Vagina (tissue), 2 donors: ENCODE data around the gene NUCKS1. TPM values are rescaled to one million over a fixed set of nuclear protein-coding genes. Genes with fewer than 3 reads are reported as not detected.
"Not testable (repeated sequence)": the region's sequence is repeated elsewhere in the genome, so short reads cannot be mapped to it uniquely, and the experiment has no call there.

ENCODE experiments used
- DNase-seq, 2 donors: peaks; one replicate each; pipeline ENCODE4 v3.0.0-alpha.2; 2017; ENCODE audit errors: extremely low spot score in 2 of 2
- H3K27ac ChIP-seq: fragments of 200-600 bp; sonication (generic); one replicate; pipeline ENCODE4 v1.5.1; 2019
- H3K27me3 ChIP-seq: fragments of 200-600 bp; sonication (generic); one replicate; pipeline ENCODE4 v1.5.1; 2019
- H3K36me3 ChIP-seq, 2 donors: fragments of 200-600 bp; sonication (generic); one replicate each; pipeline ENCODE4 v1.5.1; 2017 to 2019
- H3K4me1 ChIP-seq: fragments of 200-600 bp; sonication (generic); one replicate; pipeline ENCODE4 v1.5.1; 2019
- H3K4me3 ChIP-seq, 2 donors: fragments of 200-600 bp; sonication (generic); 1 replicate in 1 of 2; 2 replicates in 1 of 2; pipeline ENCODE4 v1.5.1; 2016 to 2019
- H3K9me3 ChIP-seq: fragments of 200-600 bp; sonication (generic); one replicate; pipeline ENCODE4 v1.5.1; 2019
- POLR2A ChIP-seq, 2 donors: fragments of 450-650 bp; IDR thresholded peaks; one replicate each; pipeline ENCODE4 v1.6.1; 2017; ENCODE audit warnings: antibody characterized with exemption in 2 of 2, mild to moderate bottlenecking in 2 of 2, moderate library complexity in 2 of 2
- POLR2AphosphoS5 ChIP-seq, 2 donors: sonication (generic); formaldehyde crosslinking; IDR thresholded peaks; one replicate each; pipeline ENCODE4 v1.9.0; 2017; ENCODE audit warnings: antibody characterized with exemption in 2 of 2, mild to moderate bottlenecking in 2 of 2, low read depth in 1 of 2; ENCODE audit not compliant: insufficient read depth in 1 of 2
- intact Hi-C: fragments of 100-400 bp; cut with DNase I; formaldehyde crosslinking; loops from one replicate; pipeline ENCODE4 v1.15.1; 2023
- total RNA-seq: library from RNA; depleted of rRNA; stranded (reverse); fragments of >200 nt; gene quantifications from one replicate; pipeline ENCODE4 v1.2.3, GENCODE V29; 2016
- TF ChIP-seq, protein P1 (sequence below), 3 experiments: fragments of 450-650 bp in 2 of 3; fragments of 200-600 bp in 1 of 3; sonication (generic) in 1 of 3; IDR thresholded peaks; one replicate each; pipeline ENCODE4 v1.5.1; 2017 to 2019; ENCODE audit warnings: antibody characterized with exemption in 3 of 3, mild to moderate bottlenecking in 2 of 3, moderate library complexity in 2 of 3

Gene NUCKS1
- total RNA-seq, 1 donor from 2014 or later = 57.2 TPM

DNA sequence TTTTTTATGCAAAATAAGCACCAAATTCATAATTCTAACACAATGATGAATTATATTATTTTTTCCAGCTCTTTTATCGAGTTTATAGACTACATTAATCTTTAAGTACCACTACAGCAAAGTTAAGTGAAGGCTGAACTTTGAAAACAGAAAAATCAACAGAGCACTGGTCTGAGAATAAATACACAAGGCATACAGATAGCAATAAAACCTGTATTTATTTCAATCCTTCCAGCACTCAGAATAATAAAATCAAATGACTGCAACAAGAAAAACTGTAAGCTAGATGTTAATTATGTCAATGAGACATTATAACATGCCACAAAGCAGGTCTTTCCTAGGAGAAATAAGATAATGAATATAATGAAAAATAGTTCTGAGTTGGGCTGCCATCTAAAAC, 24.5 kb downstream of the NUCKS1 start:
- Histone ChIP-seq H3K36me3 (peaks cover 0 to 42% of the 10 kb centered on the region in 2 donors), H3K27ac (no peak overlapping the region), H3K4me1 (peaks cover 9% of the 10 kb centered on the region), H3K9me3 (no peaks in the 10 kb centered on the region), H3K27me3 (no peaks in the 10 kb centered on the region), H3K4me3 (no peak overlapping the region)
- intact Hi-C loops = no loop called here
- TF ChIP-seq POLR2AphosphoS5 (IDR thresholded peaks at IDR 0.05; ENCODE audit: insufficient read depth in 1 of 2, low read depth in 1 of 2) = no peak
- TF ChIP-seq, protein P1, sequence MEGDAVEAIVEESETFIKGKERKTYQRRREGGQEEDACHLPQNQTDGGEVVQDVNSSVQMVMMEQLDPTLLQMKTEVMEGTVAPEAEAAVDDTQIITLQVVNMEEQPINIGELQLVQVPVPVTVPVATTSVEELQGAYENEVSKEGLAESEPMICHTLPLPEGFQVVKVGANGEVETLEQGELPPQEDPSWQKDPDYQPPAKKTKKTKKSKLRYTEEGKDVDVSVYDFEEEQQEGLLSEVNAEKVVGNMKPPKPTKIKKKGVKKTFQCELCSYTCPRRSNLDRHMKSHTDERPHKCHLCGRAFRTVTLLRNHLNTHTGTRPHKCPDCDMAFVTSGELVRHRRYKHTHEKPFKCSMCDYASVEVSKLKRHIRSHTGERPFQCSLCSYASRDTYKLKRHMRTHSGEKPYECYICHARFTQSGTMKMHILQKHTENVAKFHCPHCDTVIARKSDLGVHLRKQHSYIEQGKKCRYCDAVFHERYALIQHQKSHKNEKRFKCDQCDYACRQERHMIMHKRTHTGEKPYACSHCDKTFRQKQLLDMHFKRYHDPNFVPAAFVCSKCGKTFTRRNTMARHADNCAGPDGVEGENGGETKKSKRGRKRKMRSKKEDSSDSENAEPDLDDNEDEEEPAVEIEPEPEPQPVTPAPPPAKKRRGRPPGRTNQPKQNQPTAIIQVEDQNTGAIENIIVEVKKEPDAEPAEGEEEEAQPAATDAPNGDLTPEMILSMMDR (IDR thresholded peaks at IDR 0.05) = no peak
- TF ChIP-seq POLR2A (IDR thresholded peaks at IDR 0.05) = no peak
- no peak for DNase-seq

- intact Hi-C loops = not testable (repeated sequence)
Measured at GRCh38 chr1:205720740-205721139, 29.2 kb downstream of the NUCKS1 start.

GRCh38 chr1:205719762-205720161, 30.2 kb downstream of the NUCKS1 start:
- H3K4me3 ChIP-seq = no peak overlapping the region
- no peaks in the 10 kb centered on the region for H3K27me3 ChIP-seq
- no peaks in the 10 kb centered on the region for H3K9me3 ChIP-seq
- no peaks in the 10 kb centered on the region for H3K4me1 ChIP-seq
- peaks cover 0 to 69% of the 10 kb centered on the region in 2 donors for H3K36me3 ChIP-seq
- DNase-seq = no peak
- TF ChIP-seq, protein P1 (IDR thresholded peaks at IDR 0.05) = no peak
- TF ChIP-seq POLR2A (IDR thresholded peaks at IDR 0.05) (no peak), POLR2AphosphoS5 (IDR thresholded peaks at IDR 0.05; ENCODE audit: insufficient read depth in 1 of 2, low read depth in 1 of 2) (no peak)
- H3K27ac ChIP-seq = no peak overlapping the region
- intact Hi-C loops = no loop called here

More at GRCh38 chr1:205720740-205721139, 29.2 kb downstream of the NUCKS1 start:
- H3K9me3 ChIP-seq, H3K27ac ChIP-seq, H3K4me3 ChIP-seq, H3K4me1 ChIP-seq, DNase-seq, H3K27me3 ChIP-seq: not testable (repeated sequence)
- H3K36me3 ChIP-seq = peaks cover 0 to 69% of the 10 kb centered on the region in 2 donors

DNA sequence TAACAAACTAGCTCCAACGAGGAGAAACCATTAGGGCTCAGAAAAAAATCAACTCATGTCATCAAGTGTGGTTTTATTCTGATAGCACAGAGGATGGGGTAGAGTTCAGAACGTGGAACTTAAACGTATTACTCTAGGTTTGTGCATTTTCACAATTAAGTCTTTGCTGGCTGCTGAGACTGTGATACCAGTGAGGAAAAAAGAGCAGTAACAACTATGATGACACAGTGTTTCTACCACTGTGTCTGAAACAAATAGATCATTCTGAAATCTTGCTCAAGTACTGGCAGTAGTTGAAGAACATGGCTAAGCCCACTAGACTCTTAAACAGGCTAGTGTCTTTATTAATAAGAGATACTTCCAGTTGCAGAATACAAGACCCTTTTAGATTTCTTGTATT, 31.0 kb downstream of the NUCKS1 start:
- TF ChIP-seq, protein P1 (IDR thresholded peaks at IDR 0.05) = no peak
- no peak for TF ChIP-seq POLR2AphosphoS5 (IDR thresholded peaks at IDR 0.05; ENCODE audit: insufficient read depth in 1 of 2, low read depth in 1 of 2)
- no peak for TF ChIP-seq POLR2A (IDR thresholded peaks at IDR 0.05)
- no peaks in the 10 kb centered on the region for H3K27me3 ChIP-seq
- peaks cover 0 to 63% of the 10 kb centered on the region in 2 donors for H3K36me3 ChIP-seq
- H3K4me1 ChIP-seq = peaks cover 3% of the 10 kb centered on the region
- DNase-seq = no peak
- intact Hi-C loops = no loop called here
- no peak overlapping the region for H3K4me3 ChIP-seq
- H3K27ac ChIP-seq = no peak overlapping the region
- H3K9me3 ChIP-seq = no peaks in the 10 kb centered on the region

DNA sequence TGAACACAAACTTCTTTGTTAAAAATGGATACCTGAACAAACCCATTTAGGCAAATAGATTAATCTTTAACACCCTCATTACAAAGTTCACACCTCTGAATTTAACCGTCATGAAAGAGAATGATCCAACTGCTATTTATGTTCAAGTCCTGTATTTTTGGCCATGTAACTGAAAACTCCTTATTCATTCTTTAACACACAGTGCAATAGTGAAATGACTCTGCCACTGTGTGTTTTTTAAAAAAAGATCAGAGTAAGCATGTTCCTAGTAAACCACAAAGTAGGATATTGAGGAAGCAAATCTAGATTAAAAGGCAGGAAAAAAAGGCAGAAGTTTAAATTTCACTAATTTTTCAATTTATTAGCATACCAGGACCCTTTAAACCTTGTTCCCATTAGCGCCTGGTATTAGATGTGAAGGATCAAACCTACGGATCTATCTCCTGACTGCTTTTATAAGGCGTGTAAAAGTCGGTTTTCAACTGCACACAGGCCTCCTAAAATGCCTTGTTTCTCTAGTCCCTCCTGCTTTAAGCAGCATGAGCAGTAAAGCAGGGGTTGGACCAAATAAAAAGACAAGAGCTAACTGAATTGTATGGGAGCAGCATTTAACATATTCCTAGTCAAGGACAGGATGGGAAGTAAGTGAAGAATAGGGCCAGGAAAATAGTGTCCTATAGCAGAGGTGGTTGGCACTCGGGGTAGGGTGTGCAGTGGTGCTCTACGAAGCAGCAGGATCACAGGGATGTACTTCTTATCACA, 33.4 kb downstream of the NUCKS1 start:
- no peak for TF ChIP-seq POLR2A (IDR thresholded peaks at IDR 0.05)
- no peak for TF ChIP-seq POLR2AphosphoS5 (IDR thresholded peaks at IDR 0.05; ENCODE audit: insufficient read depth in 1 of 2, low read depth in 1 of 2)
- TF ChIP-seq, protein P1 (IDR thresholded peaks at IDR 0.05) = no peak
- H3K27me3 ChIP-seq = no peaks in the 10 kb centered on the region
- H3K27ac ChIP-seq = no peak overlapping the region
- H3K9me3 ChIP-seq = no peaks in the 10 kb centered on the region
- peaks cover 0 to 50% of the 10 kb centered on the region in 2 donors for H3K36me3 ChIP-seq
- no peak overlapping the region for H3K4me3 ChIP-seq
- no peak for DNase-seq
- intact Hi-C loops = no loop called here
- H3K4me1 ChIP-seq = peaks cover 16% of the 10 kb centered on the region
